HCT116 (cell line): ENCODE results near the gene ENTHD1. TPM values are rescaled to one million over a fixed set of nuclear protein-coding genes. Genes with fewer than 3 reads are reported as not detected.

Source experiments
- ATAC-seq: fragments of 200-7000 bp; cut with Tn5 transposase; 2 replicates; pipeline ENCODE4 v1.9.1; 2020; ENCODE audit warnings: mild to moderate bottlenecking, moderate library complexity
- BruUV-seq: library from RNA; stranded (reverse); fragments of 400-500 nt; replicated peaks from 2 replicates; lab custom pipeline; 2021; lab: Mats Ljungman, UMichigan
- CTCF ChIA-PET: fragments of 300-600 bp; sonication (Branson Sonifier 250); formaldehyde crosslinking; loops from one replicate; lab custom pipeline; 2021; ENCODE audit warnings: antibody characterized with exemption; lab: Charles Lee
- POLR2A ChIA-PET: fragments of 300-600, 350-600 bp; sonication (Branson Sonifier 250); formaldehyde crosslinking; loops from one replicate; lab custom pipeline; 2021; ENCODE audit warnings: antibody characterized with exemption; lab: Charles Lee
- RAD21 ChIA-PET, 2 experiments: fragments of 300-600 bp; sonication (Branson Sonifier 250); formaldehyde crosslinking; loops; one replicate each; lab custom pipeline; 2023; ENCODE audit warnings: low total read pairs in 2 of 2; ENCODE audit not compliant: uncharacterized antibody in 2 of 2, unreplicated experiment in 2 of 2, low non-redundant PET in 1 of 2; lab: Charles Lee
- DNase-seq: peaks from one replicate; pipeline ENCODE4 v3.0.0-alpha.2; 2010; ENCODE audit warnings: low read depth, low spot score
- H2AFZ ChIP-seq: fragments of 200-600 bp; shearing (Covaris generic), sonication (generic); 2 replicates; pipeline ENCODE4 v1.6.1; 2017; ENCODE audit warnings: low read depth, mixed run types, mixed read lengths, antibody characterized with exemption, low read length; ENCODE audit not compliant: poor library complexity, severe bottlenecking
- H3K27ac ChIP-seq: 2 replicates; pipeline ENCODE4 v1.5.1; 2012; ENCODE audit warnings: low read depth, low read length
- H3K27me3 ChIP-seq: fragments of 200-600 bp; sonication (generic); 2 replicates; pipeline ENCODE4 v1.6.1; 2016; ENCODE audit warnings: mixed run types, low read length, mixed read lengths; ENCODE audit not compliant: insufficient read depth
- H3K36me3 ChIP-seq, 2 experiments: fragments of 200-500 bp in 1 of 2; fragments of 200-600 bp in 1 of 2; sonication (Bioruptor generic) in 1 of 2; sonication (generic) in 1 of 2; 2 replicates each; pipeline versions ENCODE4 v1.5.1 to v1.6.1; 2014 to 2016; ENCODE audit warnings: low read length in 2 of 2, inconsistent platforms in 1 of 2, mixed read lengths in 1 of 2, mixed run types in 1 of 2; ENCODE audit not compliant: insufficient read depth in 2 of 2, control insufficient read depth in 1 of 2
- H3K4me1 ChIP-seq, 2 experiments: fragments of 200-600 bp in 1 of 2; sonication (generic) in 1 of 2; 2 replicates each; pipeline versions ENCODE4 v1.5.1 to v1.6.1; 2012 to 2017; ENCODE audit warnings: low read length in 2 of 2, inconsistent platforms in 1 of 2, mild to moderate bottlenecking in 1 of 2, mixed read lengths in 1 of 2, mixed run types in 1 of 2, moderate library complexity in 1 of 2; ENCODE audit not compliant: insufficient read depth in 2 of 2, control insufficient read depth in 1 of 2
- H3K4me2 ChIP-seq: fragments of 200-600 bp; sonication (generic); 2 replicates; pipeline ENCODE4 v1.6.1; 2017; ENCODE audit warnings: mixed run types, low read length, mixed read lengths
- H3K4me3 ChIP-seq, 2 experiments: fragments of 200-600 bp in 1 of 2; sonication (generic) in 1 of 2; replicated peaks in 1 of 2; 2 replicates each; pipeline ENCODE4 v1.5.1; 2011 to 2016; ENCODE audit warnings: low read length in 2 of 2, control low read depth in 1 of 2, low read depth in 1 of 2, mild to moderate bottlenecking in 1 of 2, mixed read lengths in 1 of 2, mixed run types in 1 of 2
- H3K79me2 ChIP-seq: fragments of 200-600 bp; sonication (generic); 2 replicates; pipeline ENCODE4 v1.6.1; 2017; ENCODE audit warnings: mild to moderate bottlenecking, mixed run types, low read length, moderate library complexity, mixed read lengths; ENCODE audit not compliant: insufficient read depth
- H3K9ac ChIP-seq: fragments of 200-600 bp; sonication (generic); 2 replicates; pipeline ENCODE4 v1.6.1; 2016; ENCODE audit warnings: low read length, mixed read lengths
- H3K9me2 ChIP-seq: fragments of 200-600 bp; sonication (generic), shearing (Covaris generic); 2 replicates; pipeline ENCODE4 v1.6.1; 2017; ENCODE audit warnings: mixed run types, mild to moderate bottlenecking, moderate library complexity; ENCODE audit not compliant: insufficient read depth
- H3K9me3 ChIP-seq, 2 experiments: fragments of 200-500 bp in 1 of 2; fragments of 200-600 bp in 1 of 2; sonication (Bioruptor generic) in 1 of 2; sonication (generic) in 1 of 2; 2 replicates each; pipeline ENCODE4 v1.6.1; 2014 to 2017; ENCODE audit warnings: low read length in 2 of 2, mixed read lengths in 2 of 2, inconsistent platforms in 1 of 2, low read depth in 1 of 2, mild to moderate bottlenecking in 1 of 2, mixed run types in 1 of 2, moderate library complexity in 1 of 2; ENCODE audit not compliant: control insufficient read depth in 1 of 2, insufficient read depth in 1 of 2
- H4K20me1 ChIP-seq: fragments of 200-600 bp; sonication (generic), shearing (Covaris generic); 2 replicates; pipeline ENCODE4 v1.6.1; 2017; ENCODE audit warnings: mixed run types, mild to moderate bottlenecking, moderate library complexity; ENCODE audit not compliant: insufficient read depth
- CEBPB ChIP-seq: IDR thresholded peaks from 2 replicates; pipeline ENCODE4 v1.6.1; 2012; ENCODE audit warnings: low read depth
- ELF1 ChIP-seq: IDR thresholded peaks from 2 replicates; pipeline ENCODE4 v1.6.1; 2012; ENCODE audit warnings: low read depth, borderline replicate concordance
- FOSL1 ChIP-seq: IDR thresholded peaks from 2 replicates; pipeline ENCODE4 v1.6.1; 2012; ENCODE audit warnings: low read depth
- JUND ChIP-seq: IDR thresholded peaks from 2 replicates; pipeline ENCODE4 v1.6.1; 2012
- POLR2A ChIP-seq: IDR thresholded peaks from 2 replicates; pipeline ENCODE4 v1.7.0; 2011; ENCODE audit warnings: borderline replicate concordance; ENCODE audit not compliant: insufficient read depth, insufficient read length; ENCODE audit errors: extremely low read depth
- POLR2AphosphoS5 ChIP-seq: IDR thresholded peaks from 2 replicates; pipeline ENCODE4 v1.6.1; 2011; ENCODE audit warnings: mild to moderate bottlenecking, low read depth, low read length, moderate library complexity
- RAD21 ChIP-seq: IDR thresholded peaks from 2 replicates; pipeline ENCODE4 v1.6.1; 2012; ENCODE audit warnings: low read depth, mild to moderate bottlenecking
- REST ChIP-seq: IDR thresholded peaks from 2 replicates; pipeline ENCODE4 v1.6.1; 2012; ENCODE audit warnings: low read depth
- SRF ChIP-seq: IDR thresholded peaks from 2 replicates; pipeline ENCODE4 v1.6.1; 2012; ENCODE audit warnings: low read depth
- TCF7L2 ChIP-seq: IDR thresholded peaks from 2 replicates; pipeline ENCODE4 v1.7.0; 2011; ENCODE audit warnings: borderline replicate concordance, inconsistent platforms; ENCODE audit not compliant: insufficient read depth, insufficient read length; ENCODE audit errors: extremely low read depth
- YY1 ChIP-seq: IDR thresholded peaks from 2 replicates; pipeline ENCODE4 v1.6.1; 2011; ENCODE audit warnings: low read length, low read depth, moderate library complexity, mild to moderate bottlenecking; ENCODE audit not compliant: insufficient replicate concordance; ENCODE audit errors: extremely low read depth
- ZNF274 ChIP-seq: fragments of 200-500 bp; sonication (Bioruptor generic); IDR thresholded peaks from 2 replicates; pipeline ENCODE4 v1.6.1; 2014; ENCODE audit warnings: mild to moderate bottlenecking, low read depth, low read length, inconsistent platforms
- intact Hi-C: fragments of 100-400 bp; cut with micrococcal nuclease; formaldehyde crosslinking; loops from 2 replicates; pipeline ENCODE4 v1.10.0; 2022
- total RNA-seq: library from RNA; stranded (reverse); gene quantifications from one replicate; pipeline ENCODE4 v1.2.1, GENCODE V29; 2021; ENCODE audit not compliant: unreplicated experiment
- TF ChIP-seq, protein P1 (sequence below): IDR thresholded peaks from 2 replicates; pipeline ENCODE4 v1.6.1; 2012

ENTHD1 gene
- total RNA-seq, 1 experiment from 2014 or later, result not detected

GRCh38 chr22:39920134-39920743 is 26.7 kb upstream of the ENTHD1 start:
- ChIA-PET CTCF (interaction anchor here (1.3 kb wide), 1 partner anchor 23 kb away, joined by 3 read pairs; no protein-coding TSS in a partner anchor), POLR2A (interaction anchor here (1.2 kb wide), 1 partner anchor 400 kb away, joined by 4 read pairs; the partner anchor contains the start of gene ATF4), RAD21 (no interaction called here)
- Histone ChIP-seq H3K36me3 (no peaks in the 10 kb centered on the region), H3K27me3 (peaks cover 87% of the 10 kb centered on the region), H3K4me1 (no peaks in the 10 kb centered on the region), H4K20me1 (no peaks in the 10 kb centered on the region), H3K79me2 (no peaks in the 10 kb centered on the region), H3K4me3 (no peak overlapping the region), H3K4me2 (no peak overlapping the region), H3K9me2 (no peaks in the 10 kb centered on the region), H3K9ac (no peak overlapping the region), H3K9me3 (no peaks in the 10 kb centered on the region), H2AFZ (no peak overlapping the region), H3K27ac (no peak overlapping the region)
- no TSS peak for BruUV-seq
- intact Hi-C loops, result no loop called here
- no peak for ATAC-seq
- no peak for DNase-seq
- TF ChIP-seq YY1 (no peak), POLR2A (no peak)
- TF ChIP-seq, all 23 proteins: peak for 0

GRCh38 chr22:39917776-39918495 is 24.4 kb upstream of the ENTHD1 start:
- H4K20me1 ChIP-seq, result no peaks in the 10 kb centered on the region
- RAD21 ChIA-PET, result no interaction called here
- no peak overlapping the region for H2AFZ ChIP-seq
- no peak overlapping the region for H3K4me2 ChIP-seq
- H3K79me2 ChIP-seq, result no peaks in the 10 kb centered on the region
- BruUV-seq, result no TSS peak
- H3K4me3 ChIP-seq, result no peak overlapping the region
- H3K27me3 ChIP-seq, result peaks cover 87% of the 10 kb centered on the region
- CTCF ChIA-PET, result no interaction called here
- POLR2A ChIA-PET, result no interaction called here
- no peaks in the 10 kb centered on the region for H3K4me1 ChIP-seq
- intact Hi-C loops, result no loop called here
- H3K9me3 ChIP-seq, result no peaks in the 10 kb centered on the region
- H3K9me2 ChIP-seq, result no peaks in the 10 kb centered on the region
- no peak for DNase-seq
- H3K27ac ChIP-seq, result no peak overlapping the region
- H3K9ac ChIP-seq, result no peak overlapping the region
- no peaks in the 10 kb centered on the region for H3K36me3 ChIP-seq
- ATAC-seq, result no peak
- TF ChIP-seq REST (no peak), TCF7L2 (no peak), SRF (no peak), ZNF274 (no peak), FOSL1 (no peak), POLR2A (no peak), RAD21 (no peak), ELF1 (no peak), POLR2AphosphoS5 (no peak), JUND (no peak), CEBPB (no peak)
- TF ChIP-seq, protein P1, sequence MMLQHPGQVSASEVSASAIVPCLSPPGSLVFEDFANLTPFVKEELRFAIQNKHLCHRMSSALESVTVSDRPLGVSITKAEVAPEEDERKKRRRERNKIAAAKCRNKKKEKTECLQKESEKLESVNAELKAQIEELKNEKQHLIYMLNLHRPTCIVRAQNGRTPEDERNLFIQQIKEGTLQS, result no peak
